Activated naive CD4-positive, alpha-beta T cell treated with anti-CD3 and anti-CD28 coated beads, Interleukin-2, amount 10 ng/mL, durations not matched to agents 7 days and 5 days (primary cell): Measurements from ENCODE around the gene FGF14.

Experiments
- CTCF ChIA-PET: fragments of 350-600 bp; sonication (Branson Sonifier 250); formaldehyde crosslinking; loops from one replicate; lab custom pipeline; 2021; ENCODE audit warnings: antibody characterized with exemption; lab: Charles Lee
- DNase-seq: peaks from one replicate; pipeline ENCODE4 v3.0.0-alpha.2; 2020
- H3K27ac Mint-ChIP-seq: one replicate; pipeline ENCODE4 v1.8.0; 2021; ENCODE audit warnings: mild to moderate bottlenecking, moderate library complexity, mixed read lengths
- H3K27me3 Mint-ChIP-seq: one replicate; pipeline ENCODE4 v1.8.0; 2021; ENCODE audit warnings: mild to moderate bottlenecking, mixed read lengths
- H3K36me3 Mint-ChIP-seq: one replicate; pipeline ENCODE4 v1.8.0; 2021; ENCODE audit warnings: mixed read lengths
- H3K4me1 Mint-ChIP-seq: one replicate; pipeline ENCODE4 v1.8.0; 2021; ENCODE audit warnings: mixed read lengths
- H3K4me3 Mint-ChIP-seq: one replicate; pipeline ENCODE4 v1.8.0; 2021; ENCODE audit warnings: mild to moderate bottlenecking, moderate library complexity, mixed read lengths
- H3K9me3 Mint-ChIP-seq: one replicate; pipeline ENCODE4 v1.8.0; 2021; ENCODE audit warnings: mixed read lengths

The FGF14 gene

GRCh38 chr13:102401766-102402165, at the start of gene FGF14:
Gene FGF14 (minus strand): TSS chr13:102402048.
- peaks cover 28% of the 10 kb centered on the region for H3K4me1 Mint-ChIP-seq
- H3K27ac Mint-ChIP-seq: no peak within 1 kb of the TSS
- H3K4me3 Mint-ChIP-seq: peak within 1 kb of the TSS; percentile 32
- no peaks in the 10 kb centered on the region for H3K9me3 Mint-ChIP-seq
- no peak for DNase-seq
- no peaks in the 10 kb centered on the region for H3K36me3 Mint-ChIP-seq
- peaks cover 46% of the 10 kb centered on the region for H3K27me3 Mint-ChIP-seq
- CTCF ChIA-PET: no interaction called here

GRCh38 chr13:102443249-102443648, 41.4 kb upstream of the FGF14 start:
- Mint-ChIP-seq H3K4me1 (no peaks in the 10 kb centered on the region), H3K27ac (no peak overlapping the region), H3K27me3 (peaks cover 9% of the 10 kb centered on the region), H3K4me3 (no peak overlapping the region), H3K36me3 (no peaks in the 10 kb centered on the region), H3K9me3 (no peaks in the 10 kb centered on the region)
- no peak for DNase-seq
- CTCF ChIA-PET: no interaction called here

- H3K36me3 Mint-ChIP-seq: no peaks in the 10 kb centered on the region
- DNase-seq: no peak
- H3K4me1 Mint-ChIP-seq: no peaks in the 10 kb centered on the region
- H3K4me3 Mint-ChIP-seq: no peak overlapping the region
- H3K27me3 Mint-ChIP-seq: peaks cover 9% of the 10 kb centered on the region
- no peak overlapping the region for H3K27ac Mint-ChIP-seq
- CTCF ChIA-PET: no interaction called here
- no peaks in the 10 kb centered on the region for H3K9me3 Mint-ChIP-seq
Observed at GRCh38 chr13:102441085-102441484, 39.2 kb upstream of the FGF14 start.

GRCh38 chr13:102440259-102440936, 38.5 kb upstream of the FGF14 start:
- H3K4me3 Mint-ChIP-seq: no peak overlapping the region
- H3K27me3 Mint-ChIP-seq: peaks cover 9% of the 10 kb centered on the region
- H3K9me3 Mint-ChIP-seq: no peaks in the 10 kb centered on the region
- H3K36me3 Mint-ChIP-seq: no peaks in the 10 kb centered on the region
- DNase-seq: no peak
- CTCF ChIA-PET: no interaction called here
- no peaks in the 10 kb centered on the region for H3K4me1 Mint-ChIP-seq
- no peak overlapping the region for H3K27ac Mint-ChIP-seq

- Mint-ChIP-seq H3K4me1 (no peaks in the 10 kb centered on the region), H3K27ac (no peak overlapping the region), H3K4me3 (no peak overlapping the region), H3K36me3 (no peaks in the 10 kb centered on the region), H3K9me3 (peaks cover 13% of the 10 kb centered on the region), H3K27me3 (no peaks in the 10 kb centered on the region)
- no peak for DNase-seq
- CTCF ChIA-PET: no interaction called here
Observed at GRCh38 chr13:102422690-102423089, 20.8 kb upstream of the FGF14 start.

- Mint-ChIP-seq H3K27me3 (peaks cover 25% of the 10 kb centered on the region), H3K4me1 (peaks cover 19% of the 10 kb centered on the region), H3K36me3 (no peaks in the 10 kb centered on the region), H3K27ac (no peak overlapping the region), H3K4me3 (no peak overlapping the region), H3K9me3 (no peaks in the 10 kb centered on the region)
- DNase-seq: peak; percentile 32
- CTCF ChIA-PET: interaction anchor here (0.7 kb wide), 1 partner anchor 51 kb away, joined by 3 read pairs; no protein-coding TSS in a partner anchor
Observed at GRCh38 chr13:102405499-102406100, 3.8 kb upstream of the FGF14 start.

- Mint-ChIP-seq H3K27me3 (peaks cover 41% of the 10 kb centered on the region), H3K4me1 (peaks cover 28% of the 10 kb centered on the region), H3K36me3 (no peaks in the 10 kb centered on the region), H3K4me3 (no peak overlapping the region), H3K27ac (no peak overlapping the region), H3K9me3 (no peaks in the 10 kb centered on the region)
- DNase-seq: peak; percentile 37
- CTCF ChIA-PET: no interaction called here
Observed at GRCh38 chr13:102402290-102402689, 442 bp upstream of the FGF14 start.

GRCh38 chr13:102401265-102401664, 583 bp downstream of the FGF14 start:
- H3K4me3 Mint-ChIP-seq: peak overlapping the region; percentile 32

GRCh38 chr13:102400675-102401145, 1.1 kb downstream of the FGF14 start:
- DNase-seq: peak; percentile 21
- Mint-ChIP-seq H3K9me3 (no peaks in the 10 kb centered on the region), H3K4me1 (peaks cover 28% of the 10 kb centered on the region), H3K27ac (no peak overlapping the region), H3K36me3 (no peaks in the 10 kb centered on the region), H3K27me3 (peaks cover 48% of the 10 kb centered on the region), H3K4me3 (peak overlapping the region; percentile 32)
- CTCF ChIA-PET: no interaction called here

More at GRCh38 chr13:102401265-102401664, 583 bp downstream of the FGF14 start:
- Mint-ChIP-seq H3K36me3 (no peaks in the 10 kb centered on the region), H3K9me3 (no peaks in the 10 kb centered on the region), H3K27ac (no peak overlapping the region), H3K27me3 (peaks cover 46% of the 10 kb centered on the region), H3K4me1 (peaks cover 28% of the 10 kb centered on the region)
- no peak for DNase-seq
- CTCF ChIA-PET: no interaction called here

- Mint-ChIP-seq H3K27ac (no peak overlapping the region), H3K9me3 (no peaks in the 10 kb centered on the region), H3K4me3 (peak overlapping the region; percentile 32), H3K36me3 (no peaks in the 10 kb centered on the region), H3K27me3 (peaks cover 49% of the 10 kb centered on the region), H3K4me1 (peaks cover 31% of the 10 kb centered on the region)
- peak; percentile 30 for DNase-seq
- CTCF ChIA-PET: no interaction called here
Observed at GRCh38 chr13:102399791-102400674, 1.8 kb downstream of the FGF14 start.

- peaks cover 1% of the 10 kb centered on the region for H3K36me3 Mint-ChIP-seq
- DNase-seq: no peak
- H3K4me1 Mint-ChIP-seq: peaks cover 38% of the 10 kb centered on the region
- CTCF ChIA-PET: interaction anchor here (1.1 kb wide), 1 partner anchor 54 kb away, joined by 3 read pairs; no protein-coding TSS in a partner anchor
- H3K4me3 Mint-ChIP-seq: peak overlapping the region; percentile 85
- peaks cover 49% of the 10 kb centered on the region for H3K27me3 Mint-ChIP-seq
- no peaks in the 10 kb centered on the region for H3K9me3 Mint-ChIP-seq
- peak overlapping the region; percentile 33 for H3K27ac Mint-ChIP-seq
Observed at GRCh38 chr13:102395939-102396338, 5.9 kb downstream of the FGF14 start.

- Mint-ChIP-seq H3K36me3 (peaks cover 1% of the 10 kb centered on the region), H3K4me1 (peaks cover 31% of the 10 kb centered on the region), H3K9me3 (no peaks in the 10 kb centered on the region), H3K4me3 (peak overlapping the region; percentile 85), H3K27me3 (peaks cover 41% of the 10 kb centered on the region), H3K27ac (peak overlapping the region; percentile 73)
- DNase-seq: no peak
- CTCF ChIA-PET: no interaction called here
Observed at GRCh38 chr13:102395174-102395573, 6.7 kb downstream of the FGF14 start.

GRCh38 chr13:102394158-102395053, 7.4 kb downstream of the FGF14 start:
- Mint-ChIP-seq H3K9me3 (no peaks in the 10 kb centered on the region), H3K36me3 (peaks cover 1% of the 10 kb centered on the region), H3K4me3 (peak overlapping the region; percentile 85), H3K27ac (peak overlapping the region; percentile 79), H3K27me3 (peaks cover 33% of the 10 kb centered on the region), H3K4me1 (peaks cover 26% of the 10 kb centered on the region)
- CTCF ChIA-PET: no interaction called here
- DNase-seq: peak; percentile 97
